Adrenal gland (tissue), 12 donors: ENCODE results near the gene PANK1. TPM values are rescaled to one million over a fixed set of nuclear protein-coding genes. Genes with fewer than 3 reads are reported as not detected.

Experiments
- DNase-seq, 7 donors: peaks; one replicate each; pipeline ENCODE4 v3.0.0-alpha.2; 2019 to 2020
- H3K27ac ChIP-seq, 5 donors: fragments of 200-600 bp; sonication (generic) in 4 of 5; 1 replicate in 3 of 5; 2 replicates in 2 of 5; pipeline versions ENCODE4 v1.5.1 to v1.8.0; 2016 to 2020; ENCODE audit warnings: mild to moderate bottlenecking in 1 of 5
- H3K27me3 ChIP-seq: fragments of 200-600 bp; 2 replicates; pipeline ENCODE4 v1.8.0; 2021
- H3K36me3 ChIP-seq, 2 donors: fragments of 200-600 bp; replicated peaks in 1 of 2; 1 replicate in 1 of 2; 2 replicates in 1 of 2; pipeline versions ENCODE4 v1.5.1 to v1.8.0; 2018 to 2022
- H3K4me1 ChIP-seq, 2 donors: fragments of 200-600 bp; replicated peaks in 1 of 2; 1 replicate in 1 of 2; 2 replicates in 1 of 2; pipeline versions ENCODE4 v1.5.1 to v1.8.0; 2018 to 2021
- H3K4me3 ChIP-seq, 4 donors: fragments of 200-600 bp; sonication (generic) in 3 of 4; one replicate each; pipeline ENCODE4 v1.5.1; 2016 to 2018
- H3K9me3 ChIP-seq, 3 donors: fragments of 200-600 bp; sonication (generic) in 1 of 3; replicated peaks in 1 of 3; 1 replicate in 2 of 3; 2 replicates in 1 of 3; pipeline versions ENCODE4 v1.5.1 to v1.8.0; 2016 to 2021
- CTCF ChIP-seq, 6 experiments: fragments of 450-650 bp in 4 of 6; fragments of 200-600 bp in 2 of 6; sonication (generic) in 1 of 6; IDR thresholded peaks; 1 replicate in 5 of 6; 2 replicates in 1 of 6; pipeline versions ENCODE4 v1.5.1 to v1.8.0; 2016 to 2021; ENCODE audit warnings: antibody characterized with exemption in 6 of 6, mild to moderate bottlenecking in 2 of 6, moderate library complexity in 1 of 6
- POLR2A ChIP-seq, 2 donors: fragments of 450-650 bp; IDR thresholded peaks; one replicate each; pipeline ENCODE4 v1.6.1; 2017; ENCODE audit warnings: antibody characterized with exemption in 2 of 2, mild to moderate bottlenecking in 2 of 2, moderate library complexity in 1 of 2
- WGBS, 4 donors: extraction: QIAGEN DNeasy Blood & Tissue Kit in 2 of 4; methylation state at CpG; one replicate each; pipeline versions ENCODE4 v1.1.5 to v1.1.7; 2013 to 2017; 5-methylcytosine and 5-hydroxymethylcytosine counted together
- intact Hi-C, 2 donors: fragments of 100-400 bp; cut with DNase I; formaldehyde crosslinking; loops; one replicate each; pipeline versions ENCODE4 v1.14.1 to v1.15.0; 2022 to 2023
- polyA plus RNA-seq, 3 donors: library from polyadenylated mRNA; stranded (reverse); fragments of 200-250 nt in 2 of 3; fragments of 350-450 nt in 1 of 3; fragmentation: Illumina TruSeq in 1 of 3; extraction: RNeasy Lipid Tissue Mini Kit (QIAGEN cat#74804) in 1 of 3; gene quantifications; one replicate each; pipeline ENCODE4 v1.2.3, GENCODE V29; 2013 to 2014
- total RNA-seq, 9 donors: library from RNA; depleted of rRNA in 4 of 9; stranded (reverse); fragments of >200 nt in 4 of 9; fragments of 120-200 nt in 1 of 9; fragmentation: NEBNext Ultra II Directional in 1 of 9; extraction: Animal tissue kit (Norgen Biotek cat#: 25700) in 1 of 9; gene quantifications; one replicate each; pipeline versions ENCODE4 v1.1.0 to v1.2.4, GENCODE V29; 2013 to 2023
- donor health status: healthy with polysubstance abuse.
- donor health status: Bipolar disorder and iron deficiency.
- donor health status: DM: yes; HTN: yes; CAD: no.
- donor health status: DM: no; HTN: no; CAD: no.
- donor health status: DM: no; HTN: no; CAD: no.
- donor health status: DM: yes; HTN: yes; CAD: no.

PANK1 gene
- total and polyA plus RNA-seq, 12 donors = 1.1 to 21.3 (median 8.5) TPM

- no peaks in the 10 kb centered on the region for H3K4me1 ChIP-seq
- TF ChIP-seq CTCF (IDR thresholded peaks at IDR 0.05) (no peak), POLR2A (IDR thresholded peaks at IDR 0.05) (no peak)
- no peak for DNase-seq
- no peaks in the 10 kb centered on the region for H3K27me3 ChIP-seq
- 50 to 92% (median 63%) methylated on average over 2 of the region's 2 CpGs for WGBS, 4 donors
- intact Hi-C loops = no loop called here
- no peak overlapping the region for H3K27ac ChIP-seq
- no peaks in the 10 kb centered on the region for H3K9me3 ChIP-seq
- H3K36me3 ChIP-seq = no peaks in the 10 kb centered on the region
- no peak overlapping the region for H3K4me3 ChIP-seq
Measured at GRCh38 chr10:89690027-89690426, 45.0 kb upstream of the PANK1 start.

- 79 to 91% (median 87%) methylated on average over 4 of the region's 4 CpGs for WGBS, 4 donors
- intact Hi-C loops = no loop called here
- Histone ChIP-seq H3K4me3 (no peak overlapping the region), H3K9me3 (no peaks in the 10 kb centered on the region), H3K36me3 (no peaks in the 10 kb centered on the region), H3K27ac (no peak overlapping the region), H3K4me1 (no peaks in the 10 kb centered on the region), H3K27me3 (no peaks in the 10 kb centered on the region)
- no peak for TF ChIP-seq POLR2A (IDR thresholded peaks at IDR 0.05)
- TF ChIP-seq CTCF (IDR thresholded peaks at IDR 0.05) = no peak
- DNase-seq = no peak
Measured at GRCh38 chr10:89685936-89686335, 40.9 kb upstream of the PANK1 start.

GRCh38 chr10:89684604-89685003, 39.6 kb upstream of the PANK1 start:
- TF ChIP-seq CTCF (IDR thresholded peaks at IDR 0.05) (no peak), POLR2A (IDR thresholded peaks at IDR 0.05) (no peak)
- Histone ChIP-seq H3K4me1 (no peaks in the 10 kb centered on the region), H3K4me3 (no peak overlapping the region), H3K27ac (no peak overlapping the region), H3K9me3 (no peaks in the 10 kb centered on the region), H3K27me3 (no peaks in the 10 kb centered on the region), H3K36me3 (no peaks in the 10 kb centered on the region)
- DNase-seq = no peak
- intact Hi-C loops = no loop called here
- WGBS, 4 donors = 77 to 96% (median 80%) methylated on average over 1 to 2 of the region's 2 CpGs

- 49 to 53% (median 51%) methylated on average over 5 of the region's 5 CpGs for WGBS, 4 donors
- intact Hi-C loops = no loop called here
- H3K4me3 ChIP-seq = no peak overlapping the region
Measured at GRCh38 chr10:89683883-89684282, 38.8 kb upstream of the PANK1 start.

More at GRCh38 chr10:89683883-89684282, 38.8 kb upstream of the PANK1 start:
- no peaks in the 10 kb centered on the region for H3K27me3 ChIP-seq
- TF ChIP-seq POLR2A (IDR thresholded peaks at IDR 0.05) = no peak
- no peak for TF ChIP-seq CTCF (IDR thresholded peaks at IDR 0.05)
- H3K4me1 ChIP-seq = no peaks in the 10 kb centered on the region
- H3K9me3 ChIP-seq = no peaks in the 10 kb centered on the region
- no peaks in the 10 kb centered on the region for H3K36me3 ChIP-seq
- H3K27ac ChIP-seq = no peak overlapping the region
- no peak for DNase-seq
